ENCODE results near the gene APOM. TPM values are rescaled to one million over a fixed set of nuclear protein-coding genes. Genes with fewer than 3 reads are reported as not detected.

The APOM gene
- total RNA-seq, 1 donor from 2014 or later = 2.6 TPM

DNA sequence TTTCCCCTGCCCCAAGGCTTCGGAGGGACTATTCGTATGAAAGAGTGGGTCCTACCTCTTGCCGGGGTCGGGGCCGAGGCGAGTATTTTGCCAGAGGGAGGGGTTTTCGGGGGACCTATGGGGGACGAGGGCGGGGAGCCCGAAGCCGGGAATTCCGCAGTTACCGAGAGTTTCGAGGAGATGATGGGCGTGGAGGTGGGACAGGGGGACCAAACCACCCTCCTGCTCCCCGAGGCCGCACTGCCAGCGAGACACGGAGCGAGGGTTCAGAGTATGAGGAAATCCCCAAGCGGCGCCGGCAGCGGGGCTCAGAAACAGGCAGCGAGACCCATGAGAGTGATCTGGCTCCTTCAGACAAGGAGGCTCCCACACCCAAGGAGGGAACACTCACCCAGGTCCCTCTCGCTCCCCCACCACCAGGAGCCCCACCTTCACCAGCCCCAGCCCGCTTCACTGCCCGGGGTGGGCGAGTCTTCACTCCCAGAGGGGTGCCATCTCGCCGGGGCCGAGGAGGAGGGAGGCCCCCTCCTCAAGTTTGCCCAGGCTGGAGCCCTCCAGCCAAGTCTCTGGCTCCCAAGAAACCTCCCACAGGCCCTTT lies 23.9 kb upstream of the APOM start:
- no peaks in the 10 kb centered on the region for H3K27me3 ChIP-seq
- TF ChIP-seq, protein P1, sequence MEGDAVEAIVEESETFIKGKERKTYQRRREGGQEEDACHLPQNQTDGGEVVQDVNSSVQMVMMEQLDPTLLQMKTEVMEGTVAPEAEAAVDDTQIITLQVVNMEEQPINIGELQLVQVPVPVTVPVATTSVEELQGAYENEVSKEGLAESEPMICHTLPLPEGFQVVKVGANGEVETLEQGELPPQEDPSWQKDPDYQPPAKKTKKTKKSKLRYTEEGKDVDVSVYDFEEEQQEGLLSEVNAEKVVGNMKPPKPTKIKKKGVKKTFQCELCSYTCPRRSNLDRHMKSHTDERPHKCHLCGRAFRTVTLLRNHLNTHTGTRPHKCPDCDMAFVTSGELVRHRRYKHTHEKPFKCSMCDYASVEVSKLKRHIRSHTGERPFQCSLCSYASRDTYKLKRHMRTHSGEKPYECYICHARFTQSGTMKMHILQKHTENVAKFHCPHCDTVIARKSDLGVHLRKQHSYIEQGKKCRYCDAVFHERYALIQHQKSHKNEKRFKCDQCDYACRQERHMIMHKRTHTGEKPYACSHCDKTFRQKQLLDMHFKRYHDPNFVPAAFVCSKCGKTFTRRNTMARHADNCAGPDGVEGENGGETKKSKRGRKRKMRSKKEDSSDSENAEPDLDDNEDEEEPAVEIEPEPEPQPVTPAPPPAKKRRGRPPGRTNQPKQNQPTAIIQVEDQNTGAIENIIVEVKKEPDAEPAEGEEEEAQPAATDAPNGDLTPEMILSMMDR (IDR thresholded peaks at IDR 0.05) = no peak
- no peak overlapping the region for H3K27ac ChIP-seq
- DNase-seq (no peak), ATAC-seq (no peak)
- no peak overlapping the region for H3K4me3 ChIP-seq
- H3K4me1 ChIP-seq = no peaks in the 10 kb centered on the region
- H3K36me3 ChIP-seq = peaks cover 99% of the 10 kb centered on the region
- H3K9me3 ChIP-seq = no peaks in the 10 kb centered on the region
- intact Hi-C loops (cut with DNase I) = no loop called here

DNA sequence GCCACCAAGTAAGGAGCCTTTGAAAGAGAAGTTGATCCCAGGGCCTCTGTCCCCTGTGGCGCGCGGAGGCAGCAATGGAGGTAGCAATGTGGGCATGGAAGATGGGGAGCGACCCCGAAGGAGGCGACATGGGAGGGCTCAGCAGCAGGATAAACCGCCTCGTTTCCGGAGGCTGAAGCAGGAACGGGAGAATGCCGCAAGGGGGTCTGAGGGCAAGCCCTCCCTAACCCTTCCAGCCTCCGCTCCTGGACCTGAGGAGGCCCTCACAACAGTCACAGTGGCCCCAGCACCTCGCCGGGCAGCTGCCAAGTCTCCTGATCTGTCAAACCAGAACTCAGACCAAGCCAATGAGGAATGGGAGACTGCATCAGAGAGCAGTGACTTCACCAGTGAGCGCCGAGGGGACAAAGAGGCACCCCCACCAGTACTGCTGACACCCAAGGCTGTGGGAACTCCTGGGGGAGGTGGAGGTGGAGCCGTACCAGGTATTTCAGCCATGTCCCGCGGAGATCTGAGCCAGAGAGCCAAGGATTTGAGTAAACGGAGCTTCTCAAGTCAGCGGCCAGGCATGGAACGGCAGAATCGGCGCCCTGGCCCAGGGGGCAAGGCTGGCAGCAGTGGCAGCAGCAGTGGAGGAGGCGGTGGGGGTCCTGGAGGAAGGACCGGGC lies 23.3 kb upstream of the APOM start:
- no peaks in the 10 kb centered on the region for H3K4me1 ChIP-seq
- peaks cover 99% of the 10 kb centered on the region for H3K36me3 ChIP-seq
- H3K9me3 ChIP-seq = no peaks in the 10 kb centered on the region
- no peak overlapping the region for H3K4me3 ChIP-seq
- no peak for ATAC-seq
- H3K27me3 ChIP-seq = no peaks in the 10 kb centered on the region
- DNase-seq = no peak
- intact Hi-C loops (cut with DNase I) = no loop called here
- H3K27ac ChIP-seq = no peak overlapping the region
- TF ChIP-seq, protein P1 (IDR thresholded peaks at IDR 0.05) = no peak

DNA sequence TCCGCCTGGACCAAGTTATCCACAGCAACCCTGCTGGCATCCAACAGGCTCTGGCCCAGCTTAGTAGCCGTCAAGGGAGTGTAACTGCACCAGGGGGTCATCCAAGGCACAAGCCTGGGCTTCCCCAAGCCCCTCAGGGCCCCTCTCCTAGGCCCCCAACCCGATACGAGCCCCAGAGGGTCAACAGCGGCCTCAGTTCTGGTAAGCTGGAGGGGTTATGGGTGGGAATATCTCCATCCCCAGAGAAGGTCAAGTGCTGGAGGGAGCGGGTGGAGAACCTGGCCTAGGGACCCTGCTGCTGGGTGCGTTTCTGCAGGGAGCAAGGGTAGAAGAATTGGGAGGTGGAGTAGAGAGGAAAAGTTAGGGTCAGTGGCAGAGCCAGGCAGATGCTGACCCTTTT lies 22.2 kb upstream of the APOM start:
- no peaks in the 10 kb centered on the region for H3K4me1 ChIP-seq
- no peak for DNase-seq
- no peak for ATAC-seq
- TF ChIP-seq, protein P1 (IDR thresholded peaks at IDR 0.05) = no peak
- no peak overlapping the region for H3K4me3 ChIP-seq
- intact Hi-C loops (cut with DNase I) = no loop called here
- no peak overlapping the region for H3K27ac ChIP-seq
- H3K9me3 ChIP-seq = no peaks in the 10 kb centered on the region
- no peaks in the 10 kb centered on the region for H3K27me3 ChIP-seq
- H3K36me3 ChIP-seq = peaks cover 98% of the 10 kb centered on the region

DNA sequence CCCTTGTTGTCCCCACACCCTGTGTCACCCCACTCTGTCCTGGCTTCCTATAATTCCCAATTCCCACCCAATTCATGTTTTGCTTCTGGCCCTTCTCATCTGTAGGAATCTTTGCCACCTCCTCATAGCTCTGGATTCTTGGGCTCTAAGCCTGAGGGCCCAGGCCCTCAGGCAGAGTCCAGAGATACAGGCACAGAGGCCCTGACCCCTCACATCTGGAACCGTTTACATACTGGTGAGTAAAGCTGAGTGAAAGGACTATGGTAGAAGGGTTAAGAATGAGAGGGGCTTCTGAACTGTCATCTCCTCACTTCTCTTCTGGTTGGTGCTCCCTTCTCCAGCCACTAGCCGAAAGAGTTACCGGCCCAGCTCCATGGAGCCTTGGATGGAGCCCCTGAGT lies 21.6 kb upstream of the APOM start:
- no peak for ATAC-seq

GRCh38 chr6:31634969-31635575 lies 20.6 kb upstream of the APOM start:
- no peaks in the 10 kb centered on the region for H3K9me3 ChIP-seq
- ATAC-seq (no peak), DNase-seq (no peak)
- no peaks in the 10 kb centered on the region for H3K27me3 ChIP-seq
- TF ChIP-seq, protein P1 (IDR thresholded peaks at IDR 0.05) = no peak
- peaks cover 98% of the 10 kb centered on the region for H3K36me3 ChIP-seq
- intact Hi-C loops (cut with DNase I) = no loop called here
- H3K27ac ChIP-seq = no peak overlapping the region
- no peak overlapping the region for H3K4me3 ChIP-seq
- no peaks in the 10 kb centered on the region for H3K4me1 ChIP-seq

More for the DNA sequence above, 21.6 kb upstream of the APOM start:
- Histone ChIP-seq H3K27ac (no peak overlapping the region), H3K4me1 (no peaks in the 10 kb centered on the region), H3K9me3 (no peaks in the 10 kb centered on the region), H3K36me3 (peaks cover 97% of the 10 kb centered on the region), H3K4me3 (no peak overlapping the region), H3K27me3 (no peaks in the 10 kb centered on the region)
- intact Hi-C loops (cut with DNase I) = no loop called here
- TF ChIP-seq, protein P1 (IDR thresholded peaks at IDR 0.05) = no peak
- no peak for DNase-seq

All from upper lobe of right lung (tissue), 1 donor.